ENCODE data around the gene LMAN2L.
A peak's percentile ranks its signal among the peaks of the same experiment; 100 is the strongest.

LMAN2L gene, protein sequence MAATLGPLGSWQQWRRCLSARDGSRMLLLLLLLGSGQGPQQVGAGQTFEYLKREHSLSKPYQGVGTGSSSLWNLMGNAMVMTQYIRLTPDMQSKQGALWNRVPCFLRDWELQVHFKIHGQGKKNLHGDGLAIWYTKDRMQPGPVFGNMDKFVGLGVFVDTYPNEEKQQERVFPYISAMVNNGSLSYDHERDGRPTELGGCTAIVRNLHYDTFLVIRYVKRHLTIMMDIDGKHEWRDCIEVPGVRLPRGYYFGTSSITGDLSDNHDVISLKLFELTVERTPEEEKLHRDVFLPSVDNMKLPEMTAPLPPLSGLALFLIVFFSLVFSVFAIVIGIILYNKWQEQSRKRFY

DNA sequence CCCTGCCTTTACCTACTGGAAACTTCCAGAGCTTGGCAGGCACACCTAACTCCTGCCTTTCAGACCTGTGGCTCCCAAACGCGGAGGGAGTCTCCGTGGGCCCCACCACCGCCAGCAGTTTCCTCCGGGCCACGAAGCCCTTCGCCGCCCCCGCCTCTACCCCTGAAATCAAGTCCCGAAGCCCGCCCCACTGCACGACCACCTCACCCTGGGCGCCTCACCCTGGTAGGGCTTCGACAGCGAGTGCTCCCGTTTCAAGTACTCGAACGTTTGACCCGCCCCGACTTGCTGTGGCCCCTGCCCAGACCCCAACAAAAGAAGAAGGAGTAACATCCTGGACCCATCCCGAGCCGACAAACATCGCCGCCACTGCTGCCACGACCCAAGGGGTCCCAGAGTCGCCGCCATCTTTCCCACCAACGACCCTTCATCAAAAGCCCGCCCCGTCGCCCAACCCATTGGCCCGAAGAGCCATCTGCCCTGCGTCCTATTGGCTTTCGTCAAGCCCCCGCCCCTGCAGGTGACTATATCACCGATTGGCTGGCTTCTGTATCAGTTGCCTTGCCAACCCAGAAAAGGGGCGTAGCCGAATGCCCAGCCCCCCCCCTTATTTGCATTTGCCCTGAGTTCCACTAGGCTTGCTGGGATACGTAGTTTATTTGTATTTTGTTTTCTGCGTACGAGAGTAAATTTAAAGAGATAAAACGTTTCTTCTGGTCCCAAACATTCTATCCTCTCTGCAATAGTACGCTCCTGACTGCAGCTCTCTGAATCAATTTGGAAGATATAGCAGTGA, at the start of gene LMAN2L:
Gene LMAN2L (minus strand): TSS at position 432 of the 796 bp plus-strand sequence. CDS start 24 bp downstream, at position 408.
- H3K4me3 ChIP-seq (ENCODE audit: low read depth, low read length) = peak within 1 kb of the TSS; percentile 82
- TF ChIP-seq CTCF (IDR thresholded peaks at IDR 0.05; ENCODE audit: low read depth, low read length) (peak; percentile 1), MYC (IDR thresholded peaks at IDR 0.05; ENCODE audit: low read depth, low read length) (peak; percentile 20; the same call in 1 of the 2 replicates), POLR2A (IDR thresholded peaks at IDR 0.05; ENCODE audit: extremely low read depth, insufficient read length) (peak; percentile 61)
- TF ChIP-seq, protein P1, sequence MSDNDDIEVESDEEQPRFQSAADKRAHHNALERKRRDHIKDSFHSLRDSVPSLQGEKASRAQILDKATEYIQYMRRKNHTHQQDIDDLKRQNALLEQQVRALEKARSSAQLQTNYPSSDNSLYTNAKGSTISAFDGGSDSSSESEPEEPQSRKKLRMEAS (IDR thresholded peaks at IDR 0.05; ENCODE audit: low read depth, low read length) = no peak
- peak; percentile 98 for DNase-seq (ENCODE audit: low read depth)

DNA sequence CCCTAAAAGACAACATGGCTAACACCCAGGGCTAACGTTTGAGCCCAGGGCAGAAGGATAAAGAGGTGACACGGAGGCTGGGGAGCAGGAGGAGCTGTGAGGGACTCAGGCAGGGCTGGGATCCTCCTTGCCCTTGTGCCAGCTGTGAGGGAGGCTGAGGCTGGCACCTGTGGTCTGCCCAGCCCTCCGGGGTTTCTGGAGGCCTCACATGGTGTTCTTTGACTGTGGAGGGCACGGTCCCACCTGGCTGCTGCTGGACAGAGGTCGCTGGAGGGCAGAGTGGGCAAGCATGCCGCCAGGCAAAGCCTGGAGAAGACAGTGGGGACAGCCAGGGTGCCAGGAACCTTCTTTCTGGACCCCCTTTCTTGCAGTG, 49.4 kb upstream of the LMAN2L start:
- TF ChIP-seq, protein P1 (IDR thresholded peaks at IDR 0.05; ENCODE audit: low read depth, low read length) = no peak
- no peak for TF ChIP-seq POLR2A (IDR thresholded peaks at IDR 0.05; ENCODE audit: extremely low read depth, insufficient read length)
- TF ChIP-seq CTCF (IDR thresholded peaks at IDR 0.05; ENCODE audit: low read depth, low read length) = no peak
- TF ChIP-seq MYC (IDR thresholded peaks at IDR 0.05; ENCODE audit: low read depth, low read length) = no peak
- DNase-seq (ENCODE audit: low read depth) = no peak
- H3K4me3 ChIP-seq (ENCODE audit: low read depth, low read length) = no peak overlapping the region

GRCh38 chr2:96788442-96789244, 48.8 kb upstream of the LMAN2L start:
- H3K4me3 ChIP-seq (ENCODE audit: low read depth, low read length) = no peak overlapping the region
- no peak for DNase-seq (ENCODE audit: low read depth)
- TF ChIP-seq CTCF (IDR thresholded peaks at IDR 0.05; ENCODE audit: low read depth, low read length) (no peak), MYC (IDR thresholded peaks at IDR 0.05; ENCODE audit: low read depth, low read length) (no peak), POLR2A (IDR thresholded peaks at IDR 0.05; ENCODE audit: extremely low read depth, insufficient read length) (no peak)
- TF ChIP-seq, protein P1 (IDR thresholded peaks at IDR 0.05; ENCODE audit: low read depth, low read length) = no peak

- H3K4me3 ChIP-seq (ENCODE audit: low read depth, low read length) = no peak overlapping the region
- DNase-seq (ENCODE audit: low read depth) = no peak
- no peak for TF ChIP-seq POLR2A (IDR thresholded peaks at IDR 0.05; ENCODE audit: extremely low read depth, insufficient read length)
- TF ChIP-seq, protein P1 (IDR thresholded peaks at IDR 0.05; ENCODE audit: low read depth, low read length) = no peak
- TF ChIP-seq CTCF (IDR thresholded peaks at IDR 0.05; ENCODE audit: low read depth, low read length) = no peak
- no peak for TF ChIP-seq MYC (IDR thresholded peaks at IDR 0.05; ENCODE audit: low read depth, low read length)
Observed at GRCh38 chr2:96787411-96787810, 47.5 kb upstream of the LMAN2L start.

DNA sequence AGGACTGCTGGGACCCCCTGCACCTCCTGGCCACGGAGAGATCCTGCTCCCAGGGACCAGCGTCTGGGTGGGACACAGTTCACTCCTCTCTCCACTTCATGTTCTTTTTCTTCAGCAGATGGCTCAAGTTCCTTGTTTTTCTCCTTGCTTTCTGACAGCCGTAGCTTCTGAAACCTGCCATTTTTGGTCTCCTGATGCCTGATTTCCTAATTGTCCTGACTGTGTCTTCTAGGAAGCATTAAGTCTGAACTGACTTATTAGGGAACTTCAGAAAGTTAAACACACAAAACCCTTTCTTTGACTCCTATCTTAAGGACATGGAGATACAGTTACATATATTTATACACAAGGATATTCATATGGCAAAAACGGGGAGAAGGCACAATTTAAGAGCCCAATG, 43.5 kb upstream of the LMAN2L start:
- H3K4me3 ChIP-seq (ENCODE audit: low read depth, low read length) = no peak overlapping the region
- TF ChIP-seq MYC (IDR thresholded peaks at IDR 0.05; ENCODE audit: low read depth, low read length) (no peak), POLR2A (IDR thresholded peaks at IDR 0.05; ENCODE audit: extremely low read depth, insufficient read length) (no peak), CTCF (IDR thresholded peaks at IDR 0.05; ENCODE audit: low read depth, low read length) (no peak)
- TF ChIP-seq, protein P1 (IDR thresholded peaks at IDR 0.05; ENCODE audit: low read depth, low read length) = no peak

More for the DNA sequence above, 43.5 kb upstream of the LMAN2L start:
- DNase-seq (ENCODE audit: low read depth) = no peak
